ENCODE data around the gene INTS4.
A peak's percentile ranks its signal among the peaks of the same experiment; 100 is the strongest.
"Not testable (repeated sequence)": the region's sequence is repeated elsewhere in the genome, so short reads cannot be mapped to it uniquely, and the experiment has no call there.

The INTS4 gene

DNA sequence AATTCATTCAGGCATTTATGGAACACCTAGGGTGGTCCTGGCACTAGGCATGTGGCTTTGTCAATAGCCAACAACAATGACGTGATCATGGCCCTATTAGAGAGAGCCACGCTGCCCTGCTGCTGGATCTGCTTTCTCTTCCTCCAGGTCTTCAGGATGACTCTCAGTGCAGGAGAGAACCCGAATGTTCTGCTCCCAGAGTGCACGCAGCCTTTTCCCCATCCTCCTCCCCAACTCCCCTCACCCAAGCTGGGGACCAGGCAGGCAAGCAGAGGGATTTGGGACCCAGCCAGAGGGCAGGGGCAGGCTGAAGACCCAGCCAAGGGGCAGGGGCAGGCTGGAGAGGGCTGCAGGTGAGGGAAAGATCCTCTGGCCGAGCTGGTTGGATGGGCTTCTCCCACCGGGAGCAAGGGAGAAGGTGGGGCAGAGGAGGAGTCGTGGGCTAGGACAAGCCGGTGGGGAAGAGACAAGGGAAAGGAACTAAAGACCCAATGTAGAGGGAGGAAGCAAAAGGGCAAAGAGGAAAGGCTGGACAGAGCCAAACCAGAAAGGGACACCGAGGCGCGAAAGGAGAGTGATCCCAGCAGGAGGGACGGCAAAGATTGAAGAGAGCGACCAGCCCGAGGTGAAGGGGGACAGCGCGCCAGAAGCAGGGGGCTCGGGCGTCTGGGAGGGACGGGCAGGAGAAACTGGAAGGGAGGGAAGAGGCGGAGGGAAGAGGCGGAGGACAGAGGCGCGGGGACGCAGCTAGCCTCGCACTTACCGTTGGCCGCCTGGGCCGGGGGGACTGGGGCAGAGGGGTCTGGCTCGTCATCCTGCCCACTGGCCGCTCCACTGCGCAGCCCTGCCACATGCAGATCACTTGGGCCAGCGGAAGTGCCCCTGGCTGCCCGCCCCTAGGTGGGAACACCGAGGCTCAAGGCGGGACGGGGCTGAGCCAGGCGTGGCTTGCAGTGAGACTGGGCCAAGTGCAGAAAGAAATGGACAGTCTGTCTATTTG lies 28.2 kb upstream of the INTS4 start, which contains the start of gene KCTD14:
Gene KCTD14, minus strand, starts transcription at position 880 of the 1,000 bp plus-strand sequence. Its CDS starts 27 bp downstream, at position 853.
- DNase-seq, result no peak

DNA sequence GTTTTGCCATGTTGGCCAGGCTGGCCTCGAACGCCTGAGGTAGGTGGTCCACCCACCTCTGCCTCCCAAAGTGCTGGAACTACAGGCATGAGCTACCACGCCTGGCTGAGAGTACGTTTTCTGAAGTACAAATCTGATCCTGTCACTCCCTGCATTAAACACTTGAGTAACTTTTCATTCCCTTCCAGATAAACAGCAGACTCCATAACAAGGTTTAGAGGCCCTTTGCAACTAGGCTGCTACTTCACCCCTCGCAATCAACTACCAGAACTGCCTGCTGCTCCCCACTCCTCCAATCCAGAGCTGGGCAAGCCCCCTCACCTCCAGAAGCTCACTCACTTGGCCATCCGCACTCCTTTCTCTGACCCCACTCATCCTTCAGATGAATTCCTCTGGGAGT lies 27.1 kb upstream of the INTS4 start:
- no peak for DNase-seq

DNA sequence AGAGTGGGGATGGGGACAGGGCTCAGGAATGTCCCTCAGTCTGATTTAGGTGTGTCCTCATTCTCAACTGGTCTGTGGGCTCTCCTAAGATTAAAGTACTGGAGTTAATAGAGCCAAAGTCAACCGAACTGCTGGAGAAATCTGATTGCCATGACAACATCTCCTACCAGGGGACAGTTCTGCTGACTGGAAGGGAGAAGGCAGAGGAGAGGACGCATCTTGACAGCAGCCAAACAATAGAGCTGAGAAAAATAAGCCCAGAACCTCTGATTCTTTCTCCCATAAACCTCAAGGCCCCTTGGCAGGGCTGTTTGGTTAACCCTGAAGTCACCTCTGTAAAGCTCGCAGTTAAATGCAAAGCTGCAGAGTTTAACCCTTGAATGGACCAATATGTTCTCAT lies 25.8 kb upstream of the INTS4 start:
- DNase-seq, result no peak

DNA sequence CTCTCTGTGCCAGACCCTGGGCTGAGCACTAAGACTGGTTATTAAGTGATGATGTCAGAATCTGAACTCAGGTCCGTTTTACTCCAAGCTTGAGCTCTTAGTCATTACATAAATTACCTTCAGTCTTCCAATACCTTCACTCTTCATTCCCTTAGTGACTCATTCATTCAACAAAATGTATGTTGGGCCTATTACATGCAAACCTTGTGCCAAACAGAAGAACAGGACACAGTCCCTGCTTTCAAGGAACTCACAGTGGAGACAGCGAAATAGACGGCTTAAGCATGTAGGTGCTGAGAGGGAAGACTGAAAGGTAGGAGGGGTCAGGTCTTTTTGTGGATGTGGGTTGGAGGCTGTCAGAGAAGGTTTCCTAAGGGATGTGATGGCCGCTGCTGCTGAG lies 25.3 kb upstream of the INTS4 start:
- DNase-seq, result no peak

DNA sequence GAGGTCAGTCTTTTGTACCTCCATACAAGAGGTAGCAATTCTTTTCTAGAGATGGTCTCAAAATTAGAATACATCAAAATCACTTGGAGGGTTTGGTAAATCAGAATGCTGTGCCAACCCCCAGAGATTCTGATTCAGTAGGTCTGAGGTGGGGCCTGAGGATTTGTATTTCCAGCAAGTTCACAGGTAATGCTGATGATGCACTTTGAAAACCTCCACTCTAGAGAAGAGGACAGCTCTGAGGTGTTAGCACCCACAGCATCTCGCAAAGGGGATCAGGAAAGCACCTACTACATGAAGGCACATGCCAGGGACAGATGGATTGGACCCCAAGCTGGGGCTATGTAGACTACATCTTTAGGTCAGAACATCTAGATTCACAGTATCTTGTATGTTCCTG lies 21.4 kb upstream of the INTS4 start:
- DNase-seq, result no peak

DNA sequence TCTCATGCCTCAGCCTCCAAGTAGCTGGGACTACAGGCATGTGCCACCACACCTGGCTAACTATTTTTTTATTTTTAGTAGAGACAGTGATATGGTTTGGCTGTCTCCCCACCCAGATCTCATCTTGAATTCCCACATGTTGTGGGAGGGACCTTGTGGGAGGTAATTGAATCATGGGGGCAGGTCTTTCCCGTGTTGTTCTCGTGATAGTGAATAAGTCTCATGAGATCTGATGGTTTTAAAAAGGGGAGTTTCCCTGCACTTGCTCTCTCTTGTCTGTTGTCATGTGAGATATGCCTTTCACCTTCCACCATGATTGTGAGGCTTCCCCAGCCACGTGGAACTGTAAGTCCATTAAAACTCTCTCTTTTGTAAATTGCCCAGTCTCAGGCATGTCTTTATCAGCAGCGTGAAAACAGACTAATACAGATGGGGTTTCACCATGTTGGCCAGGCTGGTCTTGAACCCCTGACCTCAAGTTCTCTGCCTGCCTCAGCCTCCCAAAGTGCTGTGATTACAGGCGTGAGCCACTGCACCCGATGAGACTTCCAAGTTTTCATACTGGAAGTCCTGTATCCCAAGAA lies 20.6 kb upstream of the INTS4 start:
- DNase-seq, result not testable (repeated sequence)

DNA sequence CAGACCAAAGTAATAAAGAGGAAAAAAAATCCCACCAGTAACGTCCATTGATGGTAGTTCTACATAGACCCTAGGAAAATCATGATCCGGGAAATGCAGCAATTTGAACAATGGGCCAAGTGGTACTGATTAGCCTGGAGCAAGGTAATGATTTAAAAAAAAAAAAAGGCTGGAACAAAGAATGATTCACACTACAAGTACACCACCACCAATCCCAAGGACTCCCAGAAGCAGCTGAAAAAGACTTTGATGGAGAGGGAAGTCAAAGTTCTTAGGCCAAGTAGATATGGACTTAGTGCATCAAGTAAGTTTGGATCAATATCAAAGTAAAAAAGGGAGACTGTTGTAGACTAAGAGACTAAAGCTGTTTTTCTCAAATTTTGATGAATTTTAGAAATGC lies 16.8 kb upstream of the INTS4 start:
- no peak for DNase-seq

DNA sequence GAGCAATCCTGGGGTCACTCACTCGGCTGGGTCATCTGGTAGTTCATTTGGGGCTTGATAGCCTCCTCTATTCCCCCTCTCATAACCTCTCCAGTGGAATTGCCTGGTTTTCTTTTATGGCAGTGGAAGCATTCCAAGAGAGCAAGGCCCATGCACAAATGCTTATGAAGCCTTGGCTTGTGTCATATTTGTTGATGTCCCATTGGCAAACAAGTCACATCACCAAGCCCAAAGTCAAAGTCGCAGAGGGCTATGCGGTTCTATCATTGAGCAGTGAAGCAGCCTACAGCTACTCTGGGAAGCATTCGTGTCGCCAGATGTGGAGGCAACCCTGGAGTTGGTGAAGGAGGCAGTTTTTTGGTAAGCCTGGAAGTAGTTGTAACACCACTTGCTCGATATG lies 16.3 kb upstream of the INTS4 start:
- DNase-seq, result no peak

DNA sequence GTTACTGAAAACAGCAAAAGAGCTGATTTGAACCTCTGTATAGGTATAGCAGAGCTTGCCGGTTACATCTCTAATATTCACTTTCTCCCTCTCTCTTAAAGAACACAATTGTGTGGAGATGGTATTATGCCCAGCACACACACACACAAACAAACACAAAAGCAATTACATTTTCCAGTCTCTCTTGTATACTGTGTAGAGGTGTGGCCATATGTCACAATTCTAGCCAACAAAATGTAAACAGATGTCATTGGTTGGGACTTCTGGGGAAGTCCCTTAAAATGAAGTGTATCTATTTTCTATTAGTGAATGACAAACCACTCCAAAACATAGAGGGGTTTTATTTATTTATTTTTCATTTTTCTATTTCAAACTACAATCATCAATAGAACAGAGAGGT lies 15.8 kb upstream of the INTS4 start:
- no peak for DNase-seq

DNA sequence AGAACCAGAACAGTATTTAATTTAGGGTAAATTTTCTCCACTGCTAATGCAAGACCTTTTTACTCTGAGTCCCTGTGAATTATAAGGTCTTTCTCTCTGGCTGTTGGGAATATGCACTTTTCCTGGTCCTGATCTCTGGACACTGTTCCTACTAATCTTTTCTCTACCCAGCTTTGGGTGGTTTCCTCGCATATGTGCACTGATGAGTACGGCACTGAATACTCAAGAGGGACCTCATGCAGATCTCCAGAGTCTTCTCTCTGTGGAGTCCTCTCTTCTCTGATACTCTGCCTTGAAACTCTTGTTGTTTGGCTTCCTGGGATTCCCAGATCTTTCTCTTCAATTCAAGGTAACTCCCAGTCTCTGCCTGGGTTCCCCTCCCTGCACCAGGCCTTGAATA lies 14.6 kb upstream of the INTS4 start:
- no peak for DNase-seq

DNA sequence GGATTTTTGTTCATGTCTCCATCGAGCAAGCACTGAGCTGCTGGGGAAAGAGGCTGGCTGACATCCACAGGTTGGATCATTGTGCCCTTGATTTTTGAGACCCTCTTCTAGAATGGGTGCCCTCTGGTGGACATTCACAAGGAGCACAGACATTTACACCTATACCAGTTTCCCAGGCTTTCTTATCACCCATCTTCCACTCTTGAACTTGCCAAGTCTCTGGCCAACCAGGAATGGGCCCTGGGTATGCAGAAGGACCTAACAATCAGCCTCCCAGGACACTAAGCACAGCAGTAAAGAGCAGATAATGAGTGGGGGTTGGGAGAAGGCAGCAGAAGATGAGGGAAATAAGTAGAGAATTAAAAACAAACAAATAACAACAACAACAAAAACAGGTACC lies 5.7 kb upstream of the INTS4 start:
- peak; percentile 36 for DNase-seq

DNA sequence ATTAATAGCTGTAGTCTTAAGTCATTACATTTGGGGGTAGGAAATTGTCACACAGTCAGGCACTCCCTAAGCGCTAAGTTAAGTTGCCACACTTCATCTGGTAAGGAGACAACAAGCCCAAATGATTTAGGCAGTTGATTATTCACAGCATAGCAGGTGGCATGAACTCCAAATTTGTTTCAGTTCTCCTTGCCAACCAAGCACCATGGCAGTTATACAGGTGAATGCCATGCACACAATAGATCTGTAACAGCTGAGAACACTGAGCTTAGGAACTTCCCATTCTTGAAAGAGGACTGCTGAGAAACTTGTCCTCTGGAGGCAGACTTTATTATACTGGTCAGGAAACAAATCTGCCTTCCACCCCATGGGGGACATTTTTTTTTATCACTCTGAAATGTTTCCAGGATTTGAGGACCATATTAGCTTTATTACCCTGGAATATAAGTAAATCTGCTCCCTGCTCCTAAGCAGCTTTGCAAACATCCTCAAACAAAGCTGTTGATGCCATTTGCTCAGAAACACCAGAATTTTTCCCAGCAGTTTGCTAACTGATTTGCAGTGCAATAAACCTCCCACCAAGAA lies 5.1 kb upstream of the INTS4 start:
- DNase-seq, result no peak

DNA sequence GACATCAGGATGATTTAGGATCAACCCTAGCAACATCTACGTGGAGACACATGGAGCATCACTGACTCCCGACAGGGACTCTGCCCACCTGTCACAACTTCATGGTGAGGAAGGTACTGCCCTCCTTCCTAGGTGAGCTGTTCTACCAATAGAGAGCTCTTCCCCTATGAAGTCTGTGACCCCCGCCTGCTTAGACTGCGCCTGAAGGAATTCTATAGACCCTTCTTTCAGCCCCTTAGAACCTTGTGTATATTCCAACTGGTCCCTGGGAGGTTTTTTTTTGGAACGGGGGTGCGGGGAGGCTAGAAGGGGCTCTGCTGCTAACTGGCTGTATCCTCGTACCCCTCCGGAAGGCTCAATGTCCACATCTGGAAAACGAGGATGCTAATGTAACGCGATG lies 566 bp downstream of the INTS4 start:
- no peak for DNase-seq

DNA sequence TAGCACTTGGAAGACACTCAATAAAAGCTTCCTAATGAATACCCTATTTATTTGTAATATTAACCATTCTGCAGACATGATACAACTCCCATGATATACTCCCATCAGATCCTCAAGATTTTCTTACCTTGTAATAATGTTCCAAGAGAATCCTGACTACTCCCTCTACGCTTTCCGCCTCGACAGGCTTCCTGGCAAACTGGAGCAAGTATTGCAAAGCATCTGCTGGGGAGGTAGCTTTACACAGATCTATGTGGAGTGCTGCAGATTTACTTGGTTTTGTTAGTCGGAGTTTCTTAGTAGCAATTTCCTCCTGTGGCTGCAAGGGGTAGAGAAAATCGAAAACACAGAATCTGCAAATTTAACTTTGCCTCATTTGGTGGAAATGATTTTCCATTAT lies 3.5 kb downstream of the INTS4 start:
- no peak for DNase-seq

DNA sequence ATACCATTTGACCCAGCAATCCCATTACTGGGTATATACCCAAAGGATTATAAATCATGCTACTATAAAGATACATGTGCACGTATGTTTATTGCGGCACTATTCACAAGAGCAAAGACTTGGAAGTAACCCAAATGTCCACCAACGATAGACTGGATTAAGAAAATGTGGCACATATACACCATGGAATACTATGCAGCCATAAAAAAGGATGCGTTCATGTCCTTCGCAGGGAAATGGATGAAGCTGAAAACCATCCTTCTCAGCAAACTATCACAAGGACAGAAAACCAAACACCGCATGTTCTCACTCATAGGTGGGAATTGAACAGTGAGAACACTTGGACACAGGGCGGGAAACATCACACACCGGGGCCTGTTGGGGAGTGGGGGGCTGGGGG lies 8.0 kb downstream of the INTS4 start:
- DNase-seq, result not testable (repeated sequence)

DNA sequence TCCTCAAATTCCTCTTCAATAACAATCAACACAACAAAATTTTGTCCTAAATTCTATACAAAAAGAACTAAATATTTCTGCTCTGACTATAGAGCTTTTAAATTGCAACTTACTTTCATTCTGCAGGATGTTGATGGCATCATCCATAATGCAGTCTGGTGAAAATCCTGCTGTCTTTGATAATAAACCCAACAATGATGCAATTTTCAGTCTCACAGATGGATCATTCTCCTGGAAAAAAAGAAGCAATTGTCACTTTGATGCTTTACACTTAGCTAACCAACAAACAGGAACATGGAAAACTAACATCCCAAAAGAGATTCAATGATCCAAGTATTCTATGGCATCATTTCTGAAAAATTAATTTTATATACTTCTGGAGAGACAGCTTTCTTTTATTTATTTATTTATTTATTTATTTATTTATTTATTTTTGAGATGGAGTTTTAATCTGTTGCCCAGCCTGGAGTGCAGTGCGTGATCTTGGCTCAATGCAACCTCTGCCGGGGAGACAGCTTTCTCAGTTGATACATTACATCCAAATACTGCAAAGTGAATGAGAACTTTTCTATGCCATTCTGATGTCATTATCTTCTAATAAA lies 13.0 kb downstream of the INTS4 start:
- DNase-seq, result no peak

DNA sequence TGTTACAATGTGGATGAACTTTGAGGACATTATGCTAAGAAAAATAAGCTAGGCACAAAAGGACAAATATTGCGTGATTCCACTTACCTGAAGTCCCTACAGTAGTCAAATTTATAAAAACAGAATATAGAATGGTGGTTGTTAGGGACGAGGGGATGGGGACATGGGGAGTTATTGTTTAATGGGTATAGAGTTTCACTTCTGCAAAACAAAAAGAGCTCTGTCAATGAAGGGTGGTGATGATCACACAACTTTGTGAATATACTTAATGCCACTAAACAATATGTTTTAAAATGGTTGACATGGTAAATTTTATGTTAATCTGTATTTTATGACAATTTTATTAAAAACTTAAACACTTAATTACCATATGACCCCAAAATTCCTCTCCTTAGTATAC lies 26.1 kb downstream of the INTS4 start:
- DNase-seq, result no peak

DNA sequence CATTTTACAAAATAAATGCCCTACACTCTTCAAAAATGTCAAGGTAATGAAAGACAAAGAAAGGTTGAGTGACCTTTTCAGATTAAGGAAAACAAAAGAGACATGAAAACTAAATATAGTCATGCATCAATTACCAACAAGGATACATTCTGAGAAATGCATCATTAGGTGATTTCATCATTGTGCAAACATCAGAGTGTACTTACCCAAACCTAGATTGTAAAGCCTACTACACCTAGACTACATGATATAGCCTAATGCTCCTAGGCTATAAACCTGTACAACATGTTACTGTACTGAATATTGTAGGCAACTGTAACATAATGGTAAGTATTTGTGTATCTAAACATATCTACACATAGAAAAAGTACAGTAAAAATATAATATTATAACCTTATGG lies 26.7 kb downstream of the INTS4 start:
- no peak for DNase-seq

DNA sequence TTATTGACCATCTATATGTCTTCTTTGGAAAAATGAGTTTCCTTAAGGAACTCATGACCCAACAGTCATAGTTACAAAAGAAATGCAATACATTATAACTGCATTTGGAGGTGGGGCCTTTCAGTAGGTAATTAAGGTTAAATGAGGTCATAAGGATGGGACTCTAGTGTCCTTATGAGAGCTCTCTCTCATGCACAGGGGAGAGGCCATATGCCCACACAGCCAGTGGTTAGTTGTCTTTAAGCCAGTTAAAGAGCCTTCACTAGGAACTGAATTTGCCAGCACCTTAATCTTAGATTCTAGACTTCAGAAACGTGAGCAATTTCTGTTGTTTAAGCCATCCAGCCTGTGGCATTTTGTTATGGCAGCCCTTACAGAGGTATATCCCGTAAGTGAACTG lies 27.3 kb downstream of the INTS4 start:
- no peak for DNase-seq

DNA sequence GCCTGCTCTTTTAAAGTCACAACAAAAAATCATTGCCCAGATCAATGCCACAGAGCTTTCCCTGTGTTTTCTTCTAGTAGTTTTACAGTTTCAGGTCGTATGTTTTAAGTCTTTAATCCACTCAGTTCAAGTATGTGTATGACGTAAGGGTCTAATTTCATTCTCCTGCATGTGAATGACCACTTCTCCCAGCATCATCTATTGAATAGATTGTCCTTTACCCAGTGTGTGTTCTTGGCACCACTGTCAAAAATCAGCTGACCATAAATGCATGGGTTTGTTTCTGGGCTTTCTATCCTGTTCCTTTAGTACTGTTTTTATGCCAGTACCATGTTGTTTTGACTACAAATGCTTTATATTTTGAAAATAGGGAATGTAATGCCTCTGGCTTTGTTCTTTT lies 28.1 kb downstream of the INTS4 start:
- no peak for DNase-seq

DNA sequence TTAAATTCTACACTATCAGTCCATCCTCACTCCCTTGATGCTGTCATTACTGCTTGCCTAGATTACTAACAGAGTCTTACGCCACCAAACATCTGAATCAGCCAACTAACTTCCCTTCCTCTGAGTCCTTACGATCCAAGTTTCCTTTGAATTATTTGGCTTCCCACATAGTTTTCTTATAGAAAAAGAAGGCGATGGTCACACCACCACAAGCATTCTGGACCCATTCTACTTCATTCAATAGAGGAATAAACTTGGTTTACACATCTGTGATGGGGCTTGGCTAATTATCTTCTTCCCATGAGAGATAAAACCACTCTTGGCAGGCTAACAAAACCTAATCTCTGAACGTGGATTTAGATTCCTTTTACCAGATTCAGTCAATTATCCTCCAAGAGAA lies 35.0 kb downstream of the INTS4 start:
- no peak for DNase-seq

DNA sequence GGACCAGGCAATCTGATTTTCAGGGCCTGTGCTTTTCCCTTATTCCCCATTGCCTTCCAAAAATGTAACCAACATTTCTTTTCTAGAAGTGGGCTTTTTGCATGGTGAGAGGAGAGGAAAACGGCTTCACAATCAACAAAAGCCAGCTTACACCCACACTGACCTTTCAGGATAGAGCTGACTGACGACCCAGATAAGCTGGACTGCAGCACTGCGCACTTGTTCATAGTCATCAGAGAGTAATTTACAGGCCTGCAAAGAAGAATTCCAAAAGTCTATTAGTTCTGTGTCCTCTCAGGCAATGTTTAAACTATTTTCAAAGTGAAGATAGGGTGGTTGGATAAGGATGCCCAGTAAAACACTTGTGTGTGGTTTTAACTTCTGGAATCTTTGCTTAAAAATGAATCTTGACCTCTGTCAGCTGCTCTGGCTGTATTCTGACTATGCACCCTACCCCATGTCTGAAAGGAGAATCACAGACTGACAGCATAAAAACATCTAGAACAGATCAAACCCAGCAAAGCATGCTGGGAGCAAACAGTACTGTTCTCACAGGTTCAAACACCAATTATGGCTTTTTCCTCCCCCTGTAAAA lies 35.8 kb downstream of the INTS4 start:
- not testable (repeated sequence) for DNase-seq

DNA sequence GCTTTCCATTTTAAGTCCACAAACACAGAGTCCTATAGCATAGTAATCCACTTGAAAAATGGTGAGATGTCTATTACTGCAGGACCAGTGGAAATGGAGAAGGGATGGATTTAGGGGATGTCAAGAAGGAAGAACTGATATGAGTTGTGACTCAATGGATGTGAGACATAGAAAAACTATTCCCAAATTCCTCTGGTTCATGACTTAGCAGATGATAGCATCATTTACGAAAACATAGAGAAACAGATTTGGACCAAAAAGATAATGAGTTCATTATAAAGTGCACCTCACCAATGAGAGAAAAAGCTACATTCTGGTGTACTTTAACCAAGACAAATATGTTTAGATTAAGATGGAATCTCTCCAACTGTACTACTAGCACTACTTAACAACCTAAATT lies 51.2 kb downstream of the INTS4 start:
- not testable (repeated sequence) for DNase-seq
